GM12874 (cell line): ENCODE measurements around the gene RTF1.
A peak's percentile ranks its signal among the peaks of the same experiment; 100 is the strongest.

ENCODE experiments used
- CTCF ChIP-seq: IDR thresholded peaks from 2 replicates; pipeline ENCODE4 v1.5.1; 2011; ENCODE audit warnings: low read depth, mild to moderate bottlenecking, control low read depth, low read length, moderate library complexity; ENCODE audit not compliant: insufficient read depth

RTF1 gene

GRCh38 chr15:41445399-41445798 is 28.5 kb downstream of the RTF1 start:
- no peak for TF ChIP-seq CTCF

GRCh38 chr15:41462084-41462795 is 45.3 kb downstream of the RTF1 start:
- no peak for TF ChIP-seq CTCF

GRCh38 chr15:41464889-41465580 is 48.1 kb downstream of the RTF1 start:
- no peak for TF ChIP-seq CTCF

GRCh38 chr15:41465822-41466421 is 49.0 kb downstream of the RTF1 start:
- TF ChIP-seq CTCF = peak; percentile 92

- no peak for TF ChIP-seq CTCF
These were observed 49.8 kb downstream of the RTF1 start for GRCh38 chr15:41466711-41467110.

GRCh38 chr15:41473418-41473817 is 56.5 kb downstream of the RTF1 start:
- TF ChIP-seq CTCF = no peak

- TF ChIP-seq CTCF = no peak
These were observed 57.5 kb downstream of the RTF1 start for GRCh38 chr15:41474436-41474835.
